ENCODE data around the gene PUS10. TPM values are rescaled to one million over a fixed set of nuclear protein-coding genes. Genes with fewer than 3 reads are reported as not detected.

The PUS10 gene
- total and polyA plus RNA-seq, 2 of the 13 experiments (the other 11 are each of a cell fraction or from before 2014, with no cell fraction given): 41.4 to 44.3 TPM

DNA sequence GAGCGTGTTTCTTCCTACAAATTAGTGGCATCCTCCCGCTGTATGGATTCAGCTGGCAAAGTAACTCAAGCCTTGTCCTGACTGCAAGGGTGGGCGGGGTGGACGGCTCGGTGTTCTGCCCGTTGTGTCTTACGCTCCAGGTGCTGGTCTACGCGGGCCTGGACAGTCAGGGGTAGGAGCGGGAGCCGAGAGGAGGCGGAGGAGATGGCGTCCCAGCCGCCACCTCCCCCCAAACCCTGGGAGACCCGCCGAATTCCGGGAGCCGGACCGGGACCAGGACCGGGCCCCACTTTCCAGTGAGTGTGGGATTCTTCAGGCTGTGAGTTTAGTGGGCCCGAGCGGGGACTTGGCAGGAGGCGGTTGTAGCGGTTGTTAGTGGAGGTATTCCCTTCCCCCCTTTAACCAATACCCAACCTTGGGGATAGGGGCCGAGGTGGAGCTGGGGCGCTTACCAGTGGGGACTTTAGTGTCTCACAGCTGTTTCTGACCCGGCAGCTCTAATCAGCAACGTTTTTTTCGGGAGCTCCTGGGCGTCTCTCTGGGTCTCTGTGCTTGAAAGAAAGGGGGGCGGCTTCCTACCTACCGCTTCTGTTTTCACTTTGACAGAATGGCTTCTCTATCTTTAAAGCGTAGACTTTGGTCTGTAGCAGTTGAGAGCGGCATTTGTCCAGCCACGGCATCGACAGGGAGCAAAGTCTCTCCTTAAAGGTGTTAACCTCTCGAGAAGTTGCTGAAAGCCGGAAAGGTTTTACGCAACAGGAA, at the start of gene PUS10, which contains the start of gene PEX13 (continued):
- TF ChIP-seq, protein P1, sequence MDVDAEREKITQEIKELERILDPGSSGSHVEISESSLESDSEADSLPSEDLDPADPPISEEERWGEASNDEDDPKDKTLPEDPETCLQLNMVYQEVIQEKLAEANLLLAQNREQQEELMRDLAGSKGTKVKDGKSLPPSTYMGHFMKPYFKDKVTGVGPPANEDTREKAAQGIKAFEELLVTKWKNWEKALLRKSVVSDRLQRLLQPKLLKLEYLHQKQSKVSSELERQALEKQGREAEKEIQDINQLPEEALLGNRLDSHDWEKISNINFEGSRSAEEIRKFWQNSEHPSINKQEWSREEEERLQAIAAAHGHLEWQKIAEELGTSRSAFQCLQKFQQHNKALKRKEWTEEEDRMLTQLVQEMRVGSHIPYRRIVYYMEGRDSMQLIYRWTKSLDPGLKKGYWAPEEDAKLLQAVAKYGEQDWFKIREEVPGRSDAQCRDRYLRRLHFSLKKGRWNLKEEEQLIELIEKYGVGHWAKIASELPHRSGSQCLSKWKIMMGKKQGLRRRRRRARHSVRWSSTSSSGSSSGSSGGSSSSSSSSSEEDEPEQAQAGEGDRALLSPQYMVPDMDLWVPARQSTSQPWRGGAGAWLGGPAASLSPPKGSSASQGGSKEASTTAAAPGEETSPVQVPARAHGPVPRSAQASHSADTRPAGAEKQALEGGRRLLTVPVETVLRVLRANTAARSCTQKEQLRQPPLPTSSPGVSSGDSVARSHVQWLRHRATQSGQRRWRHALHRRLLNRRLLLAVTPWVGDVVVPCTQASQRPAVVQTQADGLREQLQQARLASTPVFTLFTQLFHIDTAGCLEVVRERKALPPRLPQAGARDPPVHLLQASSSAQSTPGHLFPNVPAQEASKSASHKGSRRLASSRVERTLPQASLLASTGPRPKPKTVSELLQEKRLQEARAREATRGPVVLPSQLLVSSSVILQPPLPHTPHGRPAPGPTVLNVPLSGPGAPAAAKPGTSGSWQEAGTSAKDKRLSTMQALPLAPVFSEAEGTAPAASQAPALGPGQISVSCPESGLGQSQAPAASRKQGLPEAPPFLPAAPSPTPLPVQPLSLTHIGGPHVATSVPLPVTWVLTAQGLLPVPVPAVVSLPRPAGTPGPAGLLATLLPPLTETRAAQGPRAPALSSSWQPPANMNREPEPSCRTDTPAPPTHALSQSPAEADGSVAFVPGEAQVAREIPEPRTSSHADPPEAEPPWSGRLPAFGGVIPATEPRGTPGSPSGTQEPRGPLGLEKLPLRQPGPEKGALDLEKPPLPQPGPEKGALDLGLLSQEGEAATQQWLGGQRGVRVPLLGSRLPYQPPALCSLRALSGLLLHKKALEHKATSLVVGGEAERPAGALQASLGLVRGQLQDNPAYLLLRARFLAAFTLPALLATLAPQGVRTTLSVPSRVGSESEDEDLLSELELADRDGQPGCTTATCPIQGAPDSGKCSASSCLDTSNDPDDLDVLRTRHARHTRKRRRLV (CRISPR knock-in tag; IDR thresholded peaks at IDR 0.05): no peak
- TF ChIP-seq KLF12 (CRISPR knock-in tag; IDR thresholded peaks at IDR 0.05; ENCODE audit: borderline replicate concordance): peak; percentile 90
- TF ChIP-seq, protein P2, sequence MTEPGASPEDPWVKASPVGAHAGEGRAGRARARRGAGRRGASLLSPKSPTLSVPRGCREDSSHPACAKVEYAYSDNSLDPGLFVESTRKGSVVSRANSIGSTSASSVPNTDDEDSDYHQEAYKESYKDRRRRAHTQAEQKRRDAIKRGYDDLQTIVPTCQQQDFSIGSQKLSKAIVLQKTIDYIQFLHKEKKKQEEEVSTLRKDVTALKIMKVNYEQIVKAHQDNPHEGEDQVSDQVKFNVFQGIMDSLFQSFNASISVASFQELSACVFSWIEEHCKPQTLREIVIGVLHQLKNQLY (CRISPR knock-in tag; IDR thresholded peaks at IDR 0.05): 0 out of 2 replicates have a peak, but pooled peaks have one; percentile 71
- TF ChIP-seq SOX5 (CRISPR knock-in tag; IDR thresholded peaks at IDR 0.05; ENCODE audit: borderline replicate concordance): peak; percentile 93; the same call in 1 of the 2 replicates
- TF ChIP-seq ZNF17 (CRISPR knock-in tag; IDR thresholded peaks at IDR 0.05): no peak
- TF ChIP-seq FOXA1 (IDR thresholded peaks at IDR 0.05): no peak
- TF ChIP-seq FOXA1 (CRISPR knock-in tag; IDR thresholded peaks at IDR 0.05): peak; percentile 47; the same call in 1 of the 2 replicates
- TF ChIP-seq ZNF891 (CRISPR knock-in tag; IDR thresholded peaks at IDR 0.05): peak; percentile 48; the same call in 1 of the 2 replicates
- peak; percentile 49; the same call in 1 of the 2 replicates for TF ChIP-seq ZIK1 (CRISPR knock-in tag; IDR thresholded peaks at IDR 0.05; ENCODE audit: borderline replicate concordance, low read depth)
- TF ChIP-seq NFKB2 (CRISPR knock-in tag; IDR thresholded peaks at IDR 0.05; ENCODE audit: borderline replicate concordance): peak; percentile 65; the same call in 1 of the 2 replicates
- TF ChIP-seq CREM (IDR thresholded peaks at IDR 0.05): peak; percentile 86
- TF ChIP-seq CREM (CRISPR knock-in tag; IDR thresholded peaks at IDR 0.05): no peak
- TF ChIP-seq GTF3A (CRISPR knock-in tag; conservative IDR thresholded peaks at IDR 0.05): 0 out of 2 replicates have a peak, but pooled peaks have one; percentile 10
- peak; percentile 99 for TF ChIP-seq CEBPG (CRISPR knock-in tag; IDR thresholded peaks at IDR 0.05)
- peak; percentile 38 for TF ChIP-seq JUN (CRISPR knock-in tag; IDR thresholded peaks at IDR 0.05)
- peak; percentile 92 for TF ChIP-seq HES4 (CRISPR knock-in tag; IDR thresholded peaks at IDR 0.05; ENCODE audit: borderline replicate concordance)
- no peak for TF ChIP-seq ARNT (IDR thresholded peaks at IDR 0.05)
- peak; percentile 88 for TF ChIP-seq ZNF501 (CRISPR knock-in tag; IDR thresholded peaks at IDR 0.05)
- TF ChIP-seq ZSCAN22 (CRISPR knock-in tag; IDR thresholded peaks at IDR 0.05): no peak; the same call in 1 of the 2 replicates
- peak; percentile 74; the same call in 1 of the 2 replicates for TF ChIP-seq REPIN1 (CRISPR knock-in tag; IDR thresholded peaks at IDR 0.05; ENCODE audit: borderline replicate concordance, low read depth)
- peak; percentile 11; the same call in 1 of the 2 replicates for TF ChIP-seq ZNF44 (CRISPR knock-in tag; IDR thresholded peaks at IDR 0.05)
- TF ChIP-seq ZKSCAN1 (IDR thresholded peaks at IDR 0.05; ENCODE audit: low read length): no peak; the same call in 1 of the 2 replicates
- TF ChIP-seq ZSCAN31 (CRISPR knock-in tag; IDR thresholded peaks at IDR 0.05; ENCODE audit: low read depth): peak; percentile 92
- no peak for TF ChIP-seq DBP (CRISPR knock-in tag; IDR thresholded peaks at IDR 0.05; ENCODE audit: not compliant biosample characterization)

All from HepG2 (cell line).